Activated CD4-positive, alpha-beta T cell treated with anti-CD3 and anti-CD28 coated beads for 36 hours (primary cell): Measurements from ENCODE around the gene CAPN13. TPM values are rescaled to one million over a fixed set of nuclear protein-coding genes. Genes with fewer than 3 reads are reported as not detected.

Experiments
- ATAC-seq: fragments of 200-7000 bp; cut with Tn5 transposase; one replicate; pipeline ENCODE4 v1.10.0; 2021; ENCODE audit warnings: mild to moderate bottlenecking, moderate library complexity
- CTCF ChIA-PET: fragments of 350-600 bp; sonication (Branson Sonifier 250); formaldehyde crosslinking; loops from one replicate; lab custom pipeline; 2021; ENCODE audit warnings: antibody characterized with exemption; lab: Charles Lee
- POLR2A ChIA-PET: fragments of 350-600 bp; sonication (Branson Sonifier 250); formaldehyde crosslinking; loops from one replicate; lab custom pipeline; 2021; ENCODE audit warnings: antibody characterized with exemption, inconsistent platforms; lab: Charles Lee
- DNase-seq: peaks from one replicate; pipeline ENCODE4 v3.0.0-alpha.2; 2020
- H3K27ac Mint-ChIP-seq: one replicate; pipeline ENCODE4 v1.8.0; 2021; ENCODE audit warnings: mixed read lengths
- H3K27me3 Mint-ChIP-seq: one replicate; pipeline ENCODE4 v1.8.0; 2021; ENCODE audit warnings: mixed read lengths
- H3K36me3 Mint-ChIP-seq: one replicate; pipeline ENCODE4 v1.8.0; 2021; ENCODE audit warnings: low read depth, mixed read lengths
- H3K4me1 Mint-ChIP-seq: one replicate; pipeline ENCODE4 v1.8.0; 2021; ENCODE audit warnings: mixed read lengths
- H3K4me3 Mint-ChIP-seq: one replicate; pipeline ENCODE4 v1.8.0; 2021; ENCODE audit warnings: mild to moderate bottlenecking, moderate library complexity, mixed read lengths
- H3K9me3 Mint-ChIP-seq: one replicate; pipeline ENCODE4 v1.8.0; 2021; ENCODE audit warnings: low read depth, mixed read lengths
- intact Hi-C, 2 experiments: fragments of 100-400 bp; cut with DNase I in 1 of 2; cut with micrococcal nuclease in 1 of 2; formaldehyde crosslinking; loops; one replicate each; pipeline versions ENCODE4 v1.14.2 to v1.15.1; 2022 to 2024; cut with DNase I, micrococcal nuclease
- total RNA-seq, 2 experiments: library from RNA; stranded (reverse); gene quantifications; one replicate each; pipeline ENCODE4 v1.2.3, GENCODE V29; 2021

The CAPN13 gene
- total RNA-seq, 2 experiments from 2014 or later = not detected

DNA sequence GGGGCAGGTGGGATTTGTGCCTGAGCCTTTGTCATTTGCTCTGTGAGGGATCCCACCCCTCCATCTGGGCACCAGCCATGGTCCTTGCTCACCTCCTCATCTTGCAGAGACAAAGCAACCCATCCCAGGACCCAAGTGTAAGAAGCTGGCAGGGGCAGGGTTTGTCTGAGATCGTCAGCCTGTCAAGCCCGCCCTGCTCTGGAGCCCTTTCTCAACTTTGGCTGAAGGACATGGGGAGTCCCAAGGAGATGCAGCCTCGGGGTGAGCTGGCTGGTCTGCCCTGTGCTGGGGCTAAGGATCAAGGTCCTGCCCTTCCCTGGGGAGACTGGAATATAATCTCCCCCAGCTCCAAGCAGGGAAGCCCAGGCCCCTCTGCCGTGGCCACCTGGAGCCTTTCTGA is 86.0 kb downstream of the CAPN13 start:
- Mint-ChIP-seq H3K4me3 (no peak overlapping the region), H3K27me3 (peaks cover 8% of the 10 kb centered on the region), H3K27ac (no peak overlapping the region), H3K36me3 (no peaks in the 10 kb centered on the region), H3K9me3 (no peaks in the 10 kb centered on the region), H3K4me1 (no peaks in the 10 kb centered on the region)
- intact Hi-C loops = no loop called here
- ChIA-PET CTCF (interaction anchor here (0.9 to 3.6 kb wide), 2 partner anchors 10 to 449 kb away, joined by 4 to 18 read pairs; no protein-coding TSS in a partner anchor), POLR2A (interaction anchor here (0.6 kb wide), 1 partner anchor 734 kb away, joined by 3 read pairs; no protein-coding TSS in a partner anchor)
- no peak for DNase-seq
- no peak for ATAC-seq

DNA sequence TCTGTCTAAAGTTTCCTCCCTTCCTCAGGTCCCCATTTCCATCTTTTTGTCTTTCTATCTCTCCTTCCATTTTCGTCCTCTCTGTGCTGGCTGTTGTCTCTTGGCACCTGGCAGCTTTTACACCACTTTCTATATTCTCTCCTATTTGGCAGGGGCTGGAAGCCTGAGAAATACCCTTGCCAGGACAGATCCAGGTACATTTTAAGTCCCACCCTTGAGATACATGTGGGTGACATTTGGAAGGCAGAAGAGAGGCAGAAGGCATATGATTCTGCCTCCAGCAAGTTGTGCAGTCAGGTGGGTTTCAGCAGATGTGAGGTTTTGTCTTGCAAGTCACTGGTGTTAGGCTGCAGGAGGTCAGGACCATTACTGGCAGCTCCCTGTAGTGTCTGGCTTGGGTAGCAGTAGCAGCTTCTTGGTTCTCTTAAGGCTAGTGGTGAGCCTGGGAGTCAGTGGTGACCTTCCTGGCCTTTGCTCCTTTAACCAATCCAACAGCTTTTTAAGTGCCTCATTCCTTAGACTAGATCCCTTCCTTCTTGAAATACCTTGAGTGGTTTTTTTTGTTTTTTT is 90.1 kb downstream of the CAPN13 start:
- Mint-ChIP-seq H3K36me3 (no peaks in the 10 kb centered on the region), H3K27ac (no peak overlapping the region), H3K9me3 (no peaks in the 10 kb centered on the region), H3K4me1 (peaks cover 11% of the 10 kb centered on the region), H3K4me3 (no peak overlapping the region), H3K27me3 (no peaks in the 10 kb centered on the region)
- ATAC-seq = no peak
- ChIA-PET CTCF (interaction anchor here (6.3 kb wide), 1 partner anchor 146 kb away, joined by 76 read pairs; no protein-coding TSS in a partner anchor), POLR2A (no interaction called here)
- intact Hi-C loops = loop anchor here in 1 of 2 experiments (10.0 kb wide), 1 partner anchor 418 kb away; the partner anchor contains the start of gene GALNT14
- DNase-seq = no peak

DNA sequence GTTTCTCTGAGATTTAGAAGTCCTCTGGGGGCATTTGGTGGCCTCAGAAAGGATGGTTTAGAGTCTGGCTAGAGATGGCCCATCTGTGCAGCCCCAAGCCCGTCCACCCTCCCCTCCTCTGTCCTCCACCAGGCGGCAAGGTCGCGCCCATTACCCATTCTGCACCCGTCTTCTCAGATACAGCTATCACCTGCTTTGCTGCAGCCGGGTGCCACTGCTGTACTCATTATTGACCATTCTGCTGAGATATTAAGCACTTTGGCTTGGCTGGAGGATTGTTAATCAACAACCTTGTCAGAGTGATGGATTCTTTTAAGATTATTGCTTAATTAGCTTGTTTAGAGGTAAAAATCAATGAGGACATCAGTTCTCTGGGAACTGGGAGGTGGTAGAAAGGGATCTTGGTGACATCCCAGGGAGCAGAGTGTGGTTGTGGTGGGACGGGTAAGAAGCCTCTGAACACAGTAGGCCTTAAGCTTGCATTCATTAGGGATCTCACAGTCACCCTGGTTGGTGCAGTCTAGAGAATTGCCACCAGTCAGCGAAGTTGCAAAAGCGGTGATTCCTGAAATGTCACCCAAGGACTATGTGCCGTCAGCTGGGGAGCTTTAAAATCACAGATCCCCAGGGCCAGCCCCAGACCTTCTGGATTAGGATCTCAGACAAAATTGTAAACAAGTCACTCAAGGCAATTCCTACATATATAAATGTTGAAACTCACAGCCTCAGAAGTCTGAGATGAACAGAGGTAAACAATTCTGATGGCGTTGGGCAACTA is 90.9 kb downstream of the CAPN13 start:
- ChIA-PET CTCF (interaction anchor here (0.6 to 14.6 kb wide), 11 partner anchors 8 to 615 kb away, joined by 3 to 501 read pairs (median 3); no protein-coding TSS in a partner anchor), POLR2A (no interaction called here)
- peaks cover 11% of the 10 kb centered on the region for H3K4me1 Mint-ChIP-seq
- no peak overlapping the region for H3K4me3 Mint-ChIP-seq
- H3K9me3 Mint-ChIP-seq = no peaks in the 10 kb centered on the region
- intact Hi-C loops = loop anchor here in 1 of 2 experiments (10.0 kb wide), 1 partner anchor 418 kb away; the partner anchor contains the start of gene GALNT14
- no peak for DNase-seq
- H3K27me3 Mint-ChIP-seq = no peaks in the 10 kb centered on the region
- no peaks in the 10 kb centered on the region for H3K36me3 Mint-ChIP-seq
- no peak for ATAC-seq
- no peak overlapping the region for H3K27ac Mint-ChIP-seq

DNA sequence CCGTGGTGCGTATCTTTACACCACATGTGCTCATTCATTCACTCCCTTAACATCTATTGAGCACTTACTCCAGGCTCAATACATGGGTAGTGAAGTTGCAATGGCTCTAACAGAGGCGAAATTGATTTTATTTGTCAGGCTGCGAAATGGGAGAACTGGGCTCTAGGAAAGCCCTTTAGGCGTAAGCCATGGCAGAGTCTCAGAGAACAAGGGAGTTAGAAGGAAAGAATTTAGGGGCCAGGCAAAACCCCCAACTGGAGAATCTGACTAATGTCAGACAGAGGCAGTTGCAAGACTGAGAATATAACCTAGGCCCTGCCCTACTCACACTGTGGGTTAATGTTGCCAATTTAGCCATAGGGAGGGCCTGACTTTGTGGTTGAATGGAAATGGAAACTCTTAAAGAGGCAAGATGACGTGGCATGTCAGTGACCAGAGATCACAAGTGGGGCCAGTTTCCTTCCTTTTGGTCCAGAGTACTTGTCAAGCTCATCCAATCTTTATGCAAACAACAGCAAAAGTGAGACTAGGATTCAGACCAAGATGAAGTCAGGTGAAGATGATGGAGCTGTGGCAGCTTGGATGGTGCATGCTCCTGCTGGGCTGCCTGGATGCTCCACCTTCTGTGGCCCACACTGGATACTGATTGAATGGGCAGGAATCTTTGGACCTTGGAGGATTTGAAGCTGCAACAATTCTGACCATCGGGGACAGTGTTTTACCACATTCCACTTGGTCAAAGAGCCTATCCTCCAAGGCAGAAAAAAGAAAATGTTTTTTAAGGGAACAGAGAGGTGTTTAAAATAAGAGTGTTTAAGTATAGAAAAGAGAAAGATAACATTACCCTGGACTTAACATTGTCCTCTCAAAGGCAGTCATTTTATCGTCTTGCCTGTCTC is 92.2 kb downstream of the CAPN13 start:
- no peaks in the 10 kb centered on the region for H3K27me3 Mint-ChIP-seq
- peak overlapping the region; percentile 22 for H3K27ac Mint-ChIP-seq
- CTCF ChIA-PET = interaction anchor here (0.5 to 14.6 kb wide), 20 partner anchors 9 to 808 kb away, joined by 3 to 501 read pairs (median 4); partner anchors contain the start of gene YPEL5

DNA sequence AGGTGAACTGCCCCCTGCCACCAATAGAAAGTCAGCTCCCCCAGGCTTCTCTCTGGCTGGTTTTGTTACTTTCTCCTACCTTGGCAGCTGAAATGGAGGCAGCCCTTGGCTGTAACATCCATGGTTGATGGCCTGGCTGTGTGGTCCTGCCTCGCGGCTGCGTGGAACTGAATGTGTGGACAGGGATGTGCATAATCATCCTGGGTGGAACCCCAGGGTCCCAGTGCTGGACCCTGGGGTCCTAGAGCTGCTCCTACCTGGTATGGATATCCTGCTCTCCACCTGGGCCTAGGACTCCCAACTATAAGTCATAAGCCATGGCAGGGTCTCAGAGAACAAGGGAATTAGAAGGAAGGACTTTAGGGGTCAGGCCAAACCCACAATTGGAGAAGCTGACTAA is 93.5 kb downstream of the CAPN13 start:
- ATAC-seq (no peak), DNase-seq (no peak)
- no peak overlapping the region for H3K4me3 Mint-ChIP-seq
- peak overlapping the region; percentile 13 for H3K27ac Mint-ChIP-seq
- intact Hi-C loops = loop anchor here (1.0 to 10.0 kb wide), 6 partner anchors 149 to 810 kb away; partner anchors contain the start of gene GALNT14 (in 1 of the 2)
- ChIA-PET POLR2A (no interaction called here), CTCF (interaction anchor here (0.6 to 14.6 kb wide), 21 partner anchors 8 to 989 kb away, joined by 3 to 501 read pairs (median 6); partner anchors contain the start of gene YPEL5)
- no peaks in the 10 kb centered on the region for H3K27me3 Mint-ChIP-seq
- H3K4me1 Mint-ChIP-seq = peaks cover 11% of the 10 kb centered on the region
- H3K9me3 Mint-ChIP-seq = no peaks in the 10 kb centered on the region
- no peaks in the 10 kb centered on the region for H3K36me3 Mint-ChIP-seq

More for the DNA sequence above, 92.2 kb downstream of the CAPN13 start:
- POLR2A ChIA-PET = no interaction called here
- DNase-seq = no peak
- no peaks in the 10 kb centered on the region for H3K36me3 Mint-ChIP-seq
- intact Hi-C loops = loop anchor here (1.0 to 10.0 kb wide), 6 partner anchors 147 to 808 kb away; partner anchors contain the start of gene GALNT14 (in 1 of the 2)
- H3K9me3 Mint-ChIP-seq = no peaks in the 10 kb centered on the region
- no peak overlapping the region for H3K4me3 Mint-ChIP-seq
- ATAC-seq = peak; percentile 14
- peaks cover 11% of the 10 kb centered on the region for H3K4me1 Mint-ChIP-seq

DNA sequence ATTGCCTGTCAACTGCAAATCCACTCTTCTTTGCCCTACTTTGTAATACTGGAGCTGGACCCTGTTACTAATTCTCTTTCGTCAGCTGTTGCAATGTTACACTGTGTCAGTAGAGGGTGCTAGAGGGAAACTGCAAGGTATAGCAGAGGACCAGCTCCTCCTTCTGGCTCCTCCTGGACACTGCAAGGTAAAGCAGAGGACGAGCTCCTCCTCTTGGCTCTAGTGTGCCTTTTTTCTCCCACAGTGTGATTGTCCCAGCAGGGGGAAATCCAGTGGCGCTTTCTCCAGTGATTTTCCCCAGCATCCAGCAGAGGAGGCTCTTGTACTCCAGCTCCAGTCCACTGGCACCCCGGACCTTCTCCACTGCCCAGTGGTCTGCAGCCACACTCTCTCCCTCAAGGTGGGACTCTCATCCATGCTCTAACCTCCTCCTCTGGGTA is 95.6 kb downstream of the CAPN13 start:
- intact Hi-C loops = loop anchor here (1.0 to 10.0 kb wide), 5 partner anchors 423 to 621 kb away; partner anchors contain the start of gene GALNT14 (in 1 of the 2)
- DNase-seq (peak; percentile 91), ATAC-seq (peak; percentile 83)
- CTCF ChIA-PET = interaction anchor here (0.5 to 14.6 kb wide), 129 partner anchors 9 to 1719 kb away, joined by 3 to 501 read pairs (median 4); partner anchors contain the start of gene YPEL5
- POLR2A ChIA-PET = interaction anchor here (1.0 to 1.3 kb wide), 2 partner anchors 487 to 546 kb away, joined by 3 to 14 read pairs; no protein-coding TSS in a partner anchor
- Mint-ChIP-seq H3K9me3 (no peaks in the 10 kb centered on the region), H3K4me1 (peaks cover 11% of the 10 kb centered on the region), H3K27ac (no peak overlapping the region), H3K27me3 (no peaks in the 10 kb centered on the region), H3K4me3 (no peak overlapping the region), H3K36me3 (no peaks in the 10 kb centered on the region)

DNA sequence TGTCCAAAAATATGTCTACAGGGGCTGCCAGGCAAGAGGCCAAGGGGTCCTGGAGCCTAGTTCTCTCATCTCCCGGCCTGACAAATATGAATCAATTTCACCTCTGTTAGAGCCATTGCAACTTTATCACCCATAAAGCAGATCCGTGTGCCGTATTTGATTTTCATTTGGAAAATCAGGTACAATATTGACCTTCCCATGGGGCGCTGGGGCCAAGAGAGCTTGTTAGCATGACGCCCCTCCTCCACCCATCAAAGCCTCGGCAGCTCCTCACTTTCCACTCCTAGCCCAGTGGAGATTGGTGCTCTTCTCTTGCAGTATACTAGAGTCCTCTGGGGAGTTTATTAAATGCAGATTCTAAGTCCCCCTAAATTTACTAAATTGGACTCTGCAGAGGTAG is 96.8 kb downstream of the CAPN13 start:
- intact Hi-C loops = loop anchor here in 1 of 2 experiments (10.0 kb wide), 1 partner anchor 424 kb away; the partner anchor contains the start of gene GALNT14
- Mint-ChIP-seq H3K27ac (no peak overlapping the region), H3K4me1 (peaks cover 11% of the 10 kb centered on the region), H3K9me3 (no peaks in the 10 kb centered on the region), H3K4me3 (no peak overlapping the region), H3K27me3 (no peaks in the 10 kb centered on the region), H3K36me3 (no peaks in the 10 kb centered on the region)
- no peak for ATAC-seq
- POLR2A ChIA-PET = no interaction called here
- CTCF ChIA-PET = interaction anchor here (0.6 to 14.6 kb wide), 25 partner anchors 8 to 621 kb away, joined by 3 to 501 read pairs (median 11); partner anchors contain the start of gene YPEL5
- no peak for DNase-seq

DNA sequence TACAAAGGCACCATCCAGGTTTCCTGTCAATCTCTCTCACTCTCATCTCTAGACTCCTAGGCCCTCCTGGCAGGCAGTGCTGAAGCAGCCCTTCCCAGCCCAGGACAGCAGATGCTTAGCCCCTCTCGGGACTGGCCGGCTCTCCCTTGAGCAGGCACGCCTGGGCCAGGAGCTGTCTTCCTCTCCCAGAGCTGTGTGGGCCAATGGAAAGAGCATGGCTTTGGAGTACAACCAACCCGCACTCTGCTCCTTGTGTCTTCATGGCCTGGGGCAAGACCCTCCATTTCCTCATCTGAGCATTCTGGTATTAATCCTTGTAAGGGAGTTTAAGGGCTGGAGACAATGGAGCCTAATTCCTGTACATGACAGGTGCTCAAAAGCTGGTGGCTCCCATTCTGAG is 97.2 kb downstream of the CAPN13 start:
- no peak overlapping the region for H3K4me3 Mint-ChIP-seq
- H3K4me1 Mint-ChIP-seq = peaks cover 9% of the 10 kb centered on the region
- POLR2A ChIA-PET = no interaction called here

DNA sequence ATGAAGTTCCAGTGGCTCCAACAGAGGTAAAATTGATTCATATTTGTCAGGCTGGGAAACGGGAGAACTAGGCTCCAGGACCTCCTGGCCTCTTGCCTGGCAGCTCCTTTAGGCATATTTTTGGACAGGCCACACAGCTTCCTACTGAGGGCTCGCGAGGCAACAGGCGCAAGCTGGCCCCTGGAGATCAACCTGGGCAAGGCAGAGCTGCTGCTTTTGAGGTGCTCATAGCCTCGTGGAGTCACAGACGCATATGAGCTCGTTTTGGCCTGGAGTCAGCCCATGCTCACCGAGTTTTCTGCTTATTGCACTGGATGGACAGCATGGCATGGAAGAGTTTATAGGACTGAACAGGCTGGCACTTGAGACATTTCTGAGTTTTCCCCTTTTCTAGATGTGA is 97.7 kb downstream of the CAPN13 start:
- Mint-ChIP-seq H3K4me3 (no peak overlapping the region), H3K4me1 (peaks cover 5% of the 10 kb centered on the region), H3K27ac (no peak overlapping the region), H3K27me3 (no peaks in the 10 kb centered on the region), H3K36me3 (no peaks in the 10 kb centered on the region), H3K9me3 (no peaks in the 10 kb centered on the region)
- ChIA-PET POLR2A (no interaction called here), CTCF (interaction anchor here (0.6 to 14.6 kb wide), 18 partner anchors 7 to 596 kb away, joined by 3 to 501 read pairs (median 4); partner anchors contain the start of gene YPEL5)
- ATAC-seq (no peak), DNase-seq (no peak)
- intact Hi-C loops = no loop called here

More for the DNA sequence above, 97.2 kb downstream of the CAPN13 start:
- no peak for DNase-seq
- Mint-ChIP-seq H3K9me3 (no peaks in the 10 kb centered on the region), H3K27ac (no peak overlapping the region), H3K36me3 (no peaks in the 10 kb centered on the region), H3K27me3 (no peaks in the 10 kb centered on the region)
- CTCF ChIA-PET = interaction anchor here (0.6 to 14.6 kb wide), 19 partner anchors 7 to 596 kb away, joined by 3 to 501 read pairs (median 11); partner anchors contain the start of gene YPEL5
- intact Hi-C loops = loop anchor here in 1 of 2 experiments (10.0 kb wide), 1 partner anchor 425 kb away; the partner anchor contains the start of gene GALNT14
- no peak for ATAC-seq
